CD8-positive, alpha-beta memory T cell (primary cell): ENCODE measurements around the gene ERP44. TPM values are rescaled to one million over a fixed set of nuclear protein-coding genes. Genes with fewer than 3 reads are reported as not detected.
"Not testable (repeated sequence)": the region's sequence is repeated elsewhere in the genome, so short reads cannot be mapped to it uniquely, and the experiment has no call there.

Source experiments
- CTCF ChIA-PET: fragments of 350-600 bp; sonication (Branson Sonifier 250); formaldehyde crosslinking; loops from one replicate; lab custom pipeline; 2021; ENCODE audit warnings: antibody characterized with exemption; lab: Charles Lee
- POLR2A ChIA-PET: fragments of 350-600 bp; sonication (Branson Sonifier 250); formaldehyde crosslinking; loops from one replicate; lab custom pipeline; 2021; ENCODE audit warnings: antibody characterized with exemption; lab: Charles Lee
- DNase-seq, 5 donors: peaks; one replicate each; pipeline versions ENCODE4 v3.0.0 to v3.0.0-alpha.2; 2020 to 2022; ENCODE audit warnings: mixed read lengths in 1 of 5
- H3K27ac ChIP-seq: one replicate; pipeline ENCODE4 v1.7.0; 2013; ENCODE audit warnings: low read depth, mild to moderate bottlenecking, low read length, moderate library complexity
- H3K27me3 ChIP-seq: 2 replicates; pipeline ENCODE4 v1.7.0; 2013; ENCODE audit warnings: low read length, mild to moderate bottlenecking; ENCODE audit not compliant: insufficient read depth, poor library complexity, severe bottlenecking
- H3K36me3 ChIP-seq: 2 replicates; pipeline ENCODE4 v1.7.0; 2013; ENCODE audit warnings: mild to moderate bottlenecking, low read length, moderate library complexity; ENCODE audit not compliant: insufficient read depth
- H3K4me1 ChIP-seq: 2 replicates; pipeline ENCODE4 v1.7.0; 2013; ENCODE audit warnings: mild to moderate bottlenecking, low read length, moderate library complexity; ENCODE audit not compliant: insufficient read depth
- H3K4me3 ChIP-seq: 2 replicates; pipeline ENCODE4 v1.7.0; 2013; ENCODE audit warnings: mild to moderate bottlenecking, low read length
- H3K9me3 ChIP-seq: 2 replicates; pipeline ENCODE4 v1.7.0; 2013; ENCODE audit warnings: mild to moderate bottlenecking, low read length
- H3K27ac Mint-ChIP-seq, 8 donors: one replicate each; pipeline ENCODE4 v1.8.0; 2020 to 2021; ENCODE audit warnings: mixed read lengths in 8 of 8, mild to moderate bottlenecking in 6 of 8, inconsistent platforms in 3 of 8, moderate library complexity in 3 of 8
- H3K27me3 Mint-ChIP-seq, 2 donors: one replicate each; pipeline ENCODE4 v1.8.0; 2020 to 2021; ENCODE audit warnings: mixed read lengths in 2 of 2, mild to moderate bottlenecking in 1 of 2, moderate library complexity in 1 of 2
- H3K36me3 Mint-ChIP-seq, 3 donors: one replicate each; pipeline ENCODE4 v1.8.0; 2020 to 2021; ENCODE audit warnings: mixed read lengths in 3 of 3, inconsistent platforms in 1 of 3, mild to moderate bottlenecking in 1 of 3
- H3K4me1 Mint-ChIP-seq, 3 donors: one replicate each; pipeline ENCODE4 v1.8.0; 2020 to 2021; ENCODE audit warnings: mixed read lengths in 3 of 3, inconsistent platforms in 1 of 3, mild to moderate bottlenecking in 1 of 3
- H3K4me3 Mint-ChIP-seq, 7 donors: one replicate each; pipeline ENCODE4 v1.8.0; 2020 to 2021; ENCODE audit warnings: mixed read lengths in 7 of 7, mild to moderate bottlenecking in 6 of 7, moderate library complexity in 4 of 7, inconsistent platforms in 2 of 7
- H3K9me3 Mint-ChIP-seq, 5 donors: one replicate each; pipeline ENCODE4 v1.8.0; 2020 to 2022; ENCODE audit warnings: mixed read lengths in 5 of 5, mild to moderate bottlenecking in 3 of 5, moderate library complexity in 2 of 5, inconsistent platforms in 1 of 5
- polyA plus RNA-seq: library from polyadenylated mRNA; unstranded; fragments of 300-500 nt; fragmentation: Illumina TruSeq; gene quantifications from one replicate; pipeline ENCODE4 v1.2.3, GENCODE V29; 2021
- total RNA-seq, 2 experiments: library from RNA; stranded (reverse); gene quantifications; one replicate each; pipeline ENCODE4 v1.2.3, GENCODE V29; 2021

ERP44 gene
- total and polyA plus RNA-seq, 3 experiments from 2014 or later, result 16.0 to 40.6 (median 16.8) TPM

DNA sequence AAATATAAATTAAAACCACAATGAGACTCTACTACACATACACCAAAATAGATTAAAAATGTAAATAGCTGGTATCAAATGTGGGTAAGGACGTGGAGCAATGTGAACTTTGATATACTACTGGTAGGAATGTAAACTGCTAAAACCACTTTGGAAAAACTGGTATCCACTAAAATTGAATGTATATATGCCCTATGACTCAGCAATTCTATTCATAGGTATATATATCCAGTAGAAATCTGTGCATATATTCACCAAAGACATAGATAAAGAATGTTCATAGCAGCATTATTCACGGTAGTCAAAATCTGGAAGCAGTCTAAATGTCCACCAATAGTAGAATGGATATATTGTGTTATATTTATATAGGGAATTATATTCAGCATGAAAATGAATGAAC is 85.2 kb downstream of the ERP44 start:
- Mint-ChIP-seq H3K27ac (no peak overlapping the region), H3K9me3 (peaks cover 0 to 9% (median 2%) of the 10 kb centered on the region in 5 donors), H3K36me3 (peaks cover 11 to 69% (median 13%) of the 10 kb centered on the region in 3 donors), H3K27me3 (no peaks in the 10 kb centered on the region), H3K4me3 (no peak overlapping the region), H3K4me1 (peaks cover 0 to 6% (median 0%) of the 10 kb centered on the region in 3 donors)
- Histone ChIP-seq H3K4me3 (no peak overlapping the region), H3K27me3 (no peaks in the 10 kb centered on the region), H3K9me3 (no peaks in the 10 kb centered on the region), H3K36me3 (peaks cover 14% of the 10 kb centered on the region), H3K27ac (no peak overlapping the region), H3K4me1 (no peaks in the 10 kb centered on the region)
- DNase-seq, result no peak
- POLR2A ChIA-PET, result no interaction called here
- CTCF ChIA-PET, result interaction anchor here (0.9 to 1.5 kb wide), 3 partner anchors 189 to 828 kb away, joined by 3 to 4 read pairs (median 4); no protein-coding TSS in a partner anchor

- no peak for DNase-seq
- Mint-ChIP-seq H3K27ac (no peak overlapping the region), H3K27me3 (no peaks in the 10 kb centered on the region), H3K9me3 (peaks cover 0 to 9% (median 2%) of the 10 kb centered on the region in 5 donors), H3K36me3 (peaks cover 11 to 67% (median 15%) of the 10 kb centered on the region in 3 donors), H3K4me3 (no peak overlapping the region), H3K4me1 (peaks cover 0 to 6% (median 0%) of the 10 kb centered on the region in 3 donors)
- H3K4me3 ChIP-seq, result no peak overlapping the region
- no peaks in the 10 kb centered on the region for H3K27me3 ChIP-seq
- H3K4me1 ChIP-seq, result no peaks in the 10 kb centered on the region
- POLR2A ChIA-PET, result no interaction called here
- CTCF ChIA-PET, result no interaction called here
- H3K27ac ChIP-seq, result no peak overlapping the region
- H3K9me3 ChIP-seq, result no peaks in the 10 kb centered on the region
- H3K36me3 ChIP-seq, result peaks cover 14% of the 10 kb centered on the region
Observed at GRCh38 chr9:100012279-100012678, 86.5 kb downstream of the ERP44 start.

- CTCF ChIA-PET, result interaction anchor here (0.8 to 1.5 kb wide), 3 partner anchors 13 to 208 kb away, joined by 3 to 4 read pairs (median 4); no protein-coding TSS in a partner anchor
- POLR2A ChIA-PET, result interaction anchor here (0.8 kb wide), 1 partner anchor 207 kb away, joined by 3 read pairs; no protein-coding TSS in a partner anchor
- Mint-ChIP-seq H3K4me1 (peaks cover 0 to 6% (median 0%) of the 10 kb centered on the region in 3 donors), H3K27me3 (no peaks in the 10 kb centered on the region), H3K27ac (no peak overlapping the region), H3K4me3 (no peak overlapping the region), H3K36me3 (peaks cover 12 to 68% (median 15%) of the 10 kb centered on the region in 3 donors), H3K9me3 (peaks cover 0 to 9% (median 2%) of the 10 kb centered on the region in 5 donors)
- peak in 3 of 5 donors; percentile 24 to 46 (median 37) for DNase-seq
- Histone ChIP-seq H3K9me3 (no peaks in the 10 kb centered on the region), H3K36me3 (peaks cover 14% of the 10 kb centered on the region), H3K27ac (no peak overlapping the region), H3K4me1 (no peaks in the 10 kb centered on the region), H3K27me3 (no peaks in the 10 kb centered on the region), H3K4me3 (no peak overlapping the region)
Observed at GRCh38 chr9:100011062-100011681, 87.6 kb downstream of the ERP44 start.

DNA sequence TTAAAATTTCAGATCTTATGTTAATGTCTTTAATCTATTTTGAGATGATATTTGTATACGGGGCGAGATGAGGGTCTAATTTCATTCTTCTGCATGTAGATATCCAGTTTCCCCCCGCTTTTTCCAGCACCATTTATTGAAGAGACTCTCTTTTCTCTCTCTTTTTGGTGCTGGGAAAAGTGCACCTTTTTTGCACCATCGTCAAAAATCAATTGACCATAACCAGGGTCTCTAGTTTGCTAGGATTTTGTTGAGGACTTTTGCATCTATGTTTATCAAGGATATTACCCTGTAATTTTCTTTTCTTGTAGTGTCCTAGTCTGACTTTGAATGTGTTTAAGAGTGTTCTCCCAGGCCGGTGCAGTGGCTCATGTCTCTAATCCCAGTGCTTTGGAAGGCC is 99.0 kb downstream of the ERP44 start:
- Histone ChIP-seq H3K27ac (no peak overlapping the region), H3K9me3 (no peaks in the 10 kb centered on the region), H3K4me1 (no peaks in the 10 kb centered on the region), H3K27me3 (no peaks in the 10 kb centered on the region), H3K36me3 (peaks cover 4% of the 10 kb centered on the region), H3K4me3 (no peak overlapping the region)
- Mint-ChIP-seq H3K36me3 (peaks cover 33 to 69% (median 51%) of the 10 kb centered on the region in 3 donors), H3K4me1 (peaks cover 0 to 3% (median 2%) of the 10 kb centered on the region in 3 donors), H3K9me3 (peaks cover 0 to 5% (median under 1%) of the 10 kb centered on the region in 5 donors), H3K4me3 (no peak overlapping the region), H3K27me3 (no peaks in the 10 kb centered on the region), H3K27ac (peak overlapping the region in 1 of 8 donors; percentile 74)
- no peak for DNase-seq
- POLR2A ChIA-PET, result no interaction called here
- CTCF ChIA-PET, result no interaction called here

DNA sequence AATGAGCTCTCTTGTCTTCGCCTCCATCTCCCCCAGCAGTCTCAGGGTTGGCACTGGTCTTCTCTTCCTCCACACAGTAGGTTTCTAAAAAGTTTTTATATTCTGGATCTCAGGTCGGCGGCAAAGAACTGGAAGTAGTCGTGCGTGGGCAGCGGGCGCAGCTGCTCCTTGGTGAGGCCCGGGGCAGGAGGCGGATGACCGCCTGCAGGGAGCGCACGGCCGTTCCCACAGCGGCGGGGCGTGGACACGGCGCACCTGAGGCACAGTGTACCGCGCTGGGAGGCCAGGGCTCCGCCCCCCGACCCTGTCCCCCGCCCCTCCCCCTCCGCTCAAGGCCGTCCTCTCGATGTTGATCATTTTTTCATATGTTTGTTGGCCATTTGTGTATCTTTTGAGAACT is 99.9 kb downstream of the ERP44 start:
- CTCF ChIA-PET, result interaction anchor here (0.8 kb wide), 1 partner anchor 12 kb away, joined by 4 read pairs; no protein-coding TSS in a partner anchor
- H3K4me3 Mint-ChIP-seq, result no peak overlapping the region

GRCh38 chr9:99998266-99998665 is 100.5 kb downstream of the ERP44 start:
- H3K27ac ChIP-seq, result no peak overlapping the region
- peaks cover 31 to 69% (median 54%) of the 10 kb centered on the region in 3 donors for H3K36me3 Mint-ChIP-seq
- H3K27me3 ChIP-seq, result no peaks in the 10 kb centered on the region
- ChIA-PET CTCF (interaction anchor here (0.7 to 0.8 kb wide), 2 partner anchors 13 to 174 kb away, joined by 4 read pairs; no protein-coding TSS in a partner anchor), POLR2A (no interaction called here)
- H3K4me3 Mint-ChIP-seq, result no peak overlapping the region
- no peaks in the 10 kb centered on the region for H3K4me1 ChIP-seq
- no peaks in the 10 kb centered on the region for H3K27me3 Mint-ChIP-seq
- no peak overlapping the region for H3K4me3 ChIP-seq
- H3K9me3 ChIP-seq, result no peaks in the 10 kb centered on the region
- H3K36me3 ChIP-seq, result no peaks in the 10 kb centered on the region
- H3K4me1 Mint-ChIP-seq, result peaks cover 0 to 2% (median 0%) of the 10 kb centered on the region in 3 donors
- no peak overlapping the region for H3K27ac Mint-ChIP-seq
- DNase-seq, result no peak
- H3K9me3 Mint-ChIP-seq, result peaks cover 5 to 16% (median 7%) of the 10 kb centered on the region in 5 donors

More for the DNA sequence above, 99.9 kb downstream of the ERP44 start:
- Mint-ChIP-seq H3K9me3 (peaks cover 2 to 13% (median 5%) of the 10 kb centered on the region in 5 donors), H3K4me1 (peaks cover 0 to 2% (median 0%) of the 10 kb centered on the region in 3 donors), H3K27ac (peak overlapping the region in 1 of 8 donors; percentile 24), H3K27me3 (no peaks in the 10 kb centered on the region), H3K36me3 (peaks cover 30 to 71% (median 55%) of the 10 kb centered on the region in 3 donors)
- H3K27me3 ChIP-seq, result no peaks in the 10 kb centered on the region
- H3K9me3 ChIP-seq, result no peaks in the 10 kb centered on the region
- H3K4me1 ChIP-seq, result no peaks in the 10 kb centered on the region
- no peak overlapping the region for H3K4me3 ChIP-seq
- POLR2A ChIA-PET, result no interaction called here
- no peaks in the 10 kb centered on the region for H3K36me3 ChIP-seq
- no peak for DNase-seq
- H3K27ac ChIP-seq, result no peak overlapping the region

- H3K4me1 ChIP-seq, POLR2A ChIA-PET, H3K9me3 ChIP-seq, CTCF ChIA-PET, H3K4me3 Mint-ChIP-seq, DNase-seq, H3K27me3 ChIP-seq, H3K36me3 ChIP-seq, H3K27me3 Mint-ChIP-seq, H3K4me3 ChIP-seq, H3K27ac ChIP-seq: not testable (repeated sequence)
- Mint-ChIP-seq H3K36me3 (peaks cover 20 to 62% (median 55%) of the 10 kb centered on the region in 3 donors), H3K4me1 (peaks cover 7 to 33% (median 16%) of the 10 kb centered on the region in 3 donors), H3K27ac (peak overlapping the region in 1 of 8 donors; percentile 25), H3K9me3 (peaks cover 8 to 46% (median 26%) of the 10 kb centered on the region in 5 donors)
Observed at GRCh38 chr9:99990508-99990907, 108.3 kb downstream of the ERP44 start.

DNA sequence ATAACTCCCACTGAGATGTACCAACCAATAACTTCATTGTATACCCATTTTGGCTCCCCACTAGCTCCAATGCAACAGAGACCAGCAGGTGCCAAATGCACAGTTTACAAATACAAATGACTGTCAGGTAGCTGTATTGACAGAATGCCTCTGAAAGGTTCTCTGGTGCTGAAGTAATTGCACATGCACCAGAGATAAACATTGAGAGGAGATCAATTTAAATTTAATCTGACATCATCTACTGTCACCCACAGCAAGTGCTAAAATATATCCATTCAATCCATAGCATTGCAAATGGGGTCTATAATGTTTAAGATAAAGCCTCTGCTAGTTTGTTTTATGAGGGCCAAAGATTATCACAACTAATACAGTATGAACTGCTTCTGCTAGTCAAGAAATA is 112.2 kb downstream of the ERP44 start:
- Histone ChIP-seq H3K27ac (no peak overlapping the region), H3K4me3 (no peak overlapping the region), H3K27me3 (no peaks in the 10 kb centered on the region), H3K36me3 (no peaks in the 10 kb centered on the region), H3K4me1 (no peaks in the 10 kb centered on the region), H3K9me3 (no peaks in the 10 kb centered on the region)
- H3K9me3 Mint-ChIP-seq, result peaks cover 5 to 22% (median 18%) of the 10 kb centered on the region in 5 donors
- no peak overlapping the region for H3K4me3 Mint-ChIP-seq
- POLR2A ChIA-PET, result no interaction called here
- H3K36me3 Mint-ChIP-seq, result peaks cover 20 to 69% (median 31%) of the 10 kb centered on the region in 3 donors
- no peak for DNase-seq
- no peaks in the 10 kb centered on the region for H3K27me3 Mint-ChIP-seq
- H3K27ac Mint-ChIP-seq, result peak overlapping the region in 2 of 8 donors; percentile 11 to 72
- H3K4me1 Mint-ChIP-seq, result peaks cover 7 to 26% (median 18%) of the 10 kb centered on the region in 3 donors
- CTCF ChIA-PET, result no interaction called here
